GM12891 (cell line): ENCODE data around the gene PHTF1.

Source experiments
- POLR2A ChIP-seq: IDR thresholded peaks from 2 replicates; pipeline ENCODE4 v1.6.1; 2011; ENCODE audit warnings: low read depth, low read length, control low read depth
- POLR2AphosphoS5 ChIP-seq: IDR thresholded peaks from 2 replicates; pipeline ENCODE4 v1.6.1; 2011; ENCODE audit warnings: low read depth, low read length, control low read depth

- TF ChIP-seq POLR2A (no peak), POLR2AphosphoS5 (no peak)
Measured at GRCh38 chr1:113787663-113788062, 28.4 kb upstream of the PHTF1 start.
